BJ (cell line): ENCODE data around the gene FGD4. TPM values are rescaled to one million over a fixed set of nuclear protein-coding genes. Genes with fewer than 3 reads are reported as not detected.

ENCODE experiments used
- CTCF ChIA-PET: fragments of 350-600 bp; formaldehyde crosslinking; extraction: SDS; loops from one replicate; lab custom pipeline; 2021; ENCODE audit warnings: antibody characterized with exemption, inconsistent platforms; lab: Yijun Ruan, JAX
- POLR2A ChIA-PET: fragments of 300-600 bp; sonication (Branson Sonifier 250); formaldehyde crosslinking; extraction: SDS; loops from one replicate; lab custom pipeline; 2021; ENCODE audit warnings: antibody characterized with exemption; lab: Charles Lee
- DNase-seq: peaks from one replicate; pipeline ENCODE4 v3.0.0-alpha.2; 2011; ENCODE audit warnings: low read depth
- H3K27me3 ChIP-seq: 2 replicates; pipeline ENCODE4 v1.6.0; 2011; ENCODE audit warnings: low read length; ENCODE audit not compliant: control insufficient read depth, insufficient read depth
- H3K36me3 ChIP-seq: 2 replicates; pipeline ENCODE4 v1.5.1; 2011; ENCODE audit warnings: low read length; ENCODE audit not compliant: control insufficient read depth, insufficient read depth
- H3K4me3 ChIP-seq: 2 replicates; pipeline ENCODE4 v1.5.1; 2011; ENCODE audit warnings: low read depth, mild to moderate bottlenecking, control low read depth, low read length
- CTCF ChIP-seq: IDR thresholded peaks from 2 replicates; pipeline ENCODE4 v1.5.1; 2011; ENCODE audit warnings: low read depth, mild to moderate bottlenecking, control low read depth, inconsistent platforms, low read length, moderate library complexity; ENCODE audit not compliant: insufficient read depth
- polyA plus RNA-seq: library from polyadenylated mRNA; depleted of rRNA; stranded (reverse); fragments of >200 nt; gene quantifications from 2 replicates; pipeline ENCODE4 v1.2.3, GENCODE V29; 2011

FGD4 gene
- polyA plus RNA-seq, 1 experiment: 11.1 TPM

DNA sequence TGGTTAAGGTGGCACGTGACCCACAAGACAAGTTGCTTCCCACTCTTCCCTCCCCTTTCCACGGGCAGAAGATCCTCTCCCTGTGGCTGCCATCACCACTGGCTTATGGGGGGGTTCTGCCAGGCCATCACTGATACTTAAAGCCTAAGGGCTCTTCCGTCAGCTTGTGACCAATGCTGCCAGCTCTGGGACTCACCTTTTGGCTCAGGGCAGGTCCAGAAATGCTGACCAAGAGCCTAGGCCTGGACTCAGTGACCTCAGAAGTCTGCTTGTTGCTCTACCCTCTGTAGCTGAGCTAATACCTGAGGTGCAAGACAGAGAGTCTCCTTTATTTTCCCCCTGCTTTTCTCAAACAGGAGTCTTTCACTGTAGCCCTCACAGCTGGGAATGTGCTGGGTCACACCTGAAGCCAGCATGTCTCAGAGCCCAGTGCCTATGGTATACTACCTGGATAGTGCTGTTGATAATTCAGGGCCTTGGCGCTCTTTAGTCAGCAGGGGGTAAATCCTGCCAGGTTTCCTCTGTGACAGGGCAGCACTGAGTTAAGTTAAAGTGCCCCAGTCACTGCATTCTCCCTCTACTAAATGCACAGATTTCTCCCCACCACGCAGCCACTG is 19.7 kb downstream of the FGD4 start:
- H3K36me3 ChIP-seq: no peaks in the 10 kb centered on the region
- no peaks in the 10 kb centered on the region for H3K27me3 ChIP-seq
- CTCF ChIA-PET: no interaction called here
- no peak overlapping the region for H3K4me3 ChIP-seq
- POLR2A ChIA-PET: no interaction called here
- TF ChIP-seq CTCF: no peak
- DNase-seq: no peak

DNA sequence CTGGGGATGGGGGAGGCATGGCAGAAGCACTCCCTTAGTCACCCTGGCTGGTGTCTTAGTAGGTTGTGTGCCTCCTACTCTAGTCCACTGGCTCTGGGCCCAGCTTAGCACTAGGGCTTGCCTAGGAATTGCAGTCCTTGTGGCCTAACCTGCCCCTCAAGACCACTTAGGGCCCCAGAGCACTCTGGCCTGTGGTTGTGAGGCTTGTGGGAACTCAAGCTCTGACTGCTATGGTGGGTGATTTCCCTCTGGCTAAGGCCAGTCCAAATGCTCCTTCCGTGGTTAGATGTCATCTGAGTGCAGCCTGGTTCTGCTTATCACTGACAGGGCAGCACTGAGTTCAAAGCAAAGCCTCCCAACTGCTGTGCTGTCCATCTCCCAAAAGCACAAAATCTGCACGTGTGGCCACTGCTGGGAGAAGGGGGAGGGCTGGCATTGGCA is 20.2 kb downstream of the FGD4 start:
- ChIA-PET POLR2A (no interaction called here), CTCF (no interaction called here)
- no peak for TF ChIP-seq CTCF
- Histone ChIP-seq H3K36me3 (no peaks in the 10 kb centered on the region), H3K4me3 (no peak overlapping the region), H3K27me3 (no peaks in the 10 kb centered on the region)
- no peak for DNase-seq

GRCh38 chr12:32420356-32420755 is 21.0 kb downstream of the FGD4 start:
- no peaks in the 10 kb centered on the region for H3K27me3 ChIP-seq
- no peaks in the 10 kb centered on the region for H3K36me3 ChIP-seq
- ChIA-PET POLR2A (no interaction called here), CTCF (no interaction called here)
- DNase-seq: no peak
- H3K4me3 ChIP-seq: no peak overlapping the region
- TF ChIP-seq CTCF: no peak

DNA sequence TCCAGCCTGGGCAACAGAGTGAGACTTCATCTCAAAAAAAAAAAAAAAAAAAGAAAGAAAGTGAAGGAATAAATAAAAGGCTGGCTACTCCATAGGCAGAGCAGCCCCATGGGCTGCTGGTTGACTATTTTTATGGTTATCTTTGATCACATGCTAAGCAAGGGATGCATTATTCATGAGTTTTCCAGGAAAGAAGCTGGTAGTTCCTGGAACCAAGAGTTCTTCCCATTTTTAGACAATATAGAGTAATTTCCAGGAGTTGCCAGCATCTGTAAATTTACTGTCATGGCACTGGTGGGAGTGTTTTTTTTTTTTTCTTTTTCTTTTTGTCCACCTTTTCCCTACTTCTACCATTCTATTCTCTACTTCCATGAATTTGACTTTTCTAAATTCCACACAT is 24.2 kb downstream of the FGD4 start:
- H3K36me3 ChIP-seq: no peaks in the 10 kb centered on the region
- CTCF ChIA-PET: interaction anchor here (0.6 kb wide), 1 partner anchor 14 kb away, joined by 4 read pairs; no protein-coding TSS in a partner anchor
- H3K27me3 ChIP-seq: no peaks in the 10 kb centered on the region
- no peak for TF ChIP-seq CTCF
- H3K4me3 ChIP-seq: no peak overlapping the region
- POLR2A ChIA-PET: interaction anchor here (0.6 kb wide), 1 partner anchor 8 kb away, joined by 4 read pairs; no protein-coding TSS in a partner anchor
- no peak for DNase-seq

GRCh38 chr12:32431025-32431424 is 31.7 kb downstream of the FGD4 start:
- ChIA-PET POLR2A (no interaction called here), CTCF (no interaction called here)
- no peak for TF ChIP-seq CTCF
- H3K27me3 ChIP-seq: no peaks in the 10 kb centered on the region
- no peaks in the 10 kb centered on the region for H3K36me3 ChIP-seq
- DNase-seq: no peak
- no peak overlapping the region for H3K4me3 ChIP-seq
